ENCODE data around the gene HOXB9. TPM values are rescaled to one million over a fixed set of nuclear protein-coding genes. Genes with fewer than 3 reads are reported as not detected.
A peak's percentile ranks its signal among the peaks of the same experiment; 100 is the strongest.

HOXB9 gene
- total RNA-seq = not detected
- not detected for polyA plus RNA-seq
- long read RNA-seq, donor 1 = 0 reads
- long read RNA-seq, donor 2 = 0 reads
- long read RNA-seq, donor 3 = 0 reads

GRCh38 chr17:48626245-48627117 is at the start of gene HOXB9:
HOXB9 (minus strand) TSS chr17:48626358; CDS start chr17:48626269, 89 bp downstream.
- ATAC-seq = no peak
- H3K9me3 ChIP-seq = no peaks in the 10 kb centered on the region
- DNase-seq = no peak
- peaks cover 7 to 26% (median 21%) of the 10 kb centered on the region in 12 donors for H3K4me1 ChIP-seq
- no peak within 1 kb of the TSS for H3K27ac ChIP-seq
- intact Hi-C loops (cut with DNase I) = loop anchor here in 1 of 10 donors (10.0 kb wide), 1 partner anchor 462 kb away; no protein-coding TSS in a partner anchor
- no peaks in the 10 kb centered on the region for H3K36me3 ChIP-seq
- TF ChIP-seq CTCF (IDR thresholded peaks at IDR 0.05) = no peak
- no peak for TF ChIP-seq POLR2A (IDR thresholded peaks at IDR 0.05)
- peak within 1 kb of the TSS; percentile 1 to 47 (median 37) for H3K4me3 ChIP-seq
- peaks cover 85 to 100% (median 100%) of the 10 kb centered on the region in 9 donors for H3K27me3 ChIP-seq
- WGBS, 4 donors = 1 to 3% (median 2%) methylated on average over 35 to 50 of the region's 50 CpGs

DNA sequence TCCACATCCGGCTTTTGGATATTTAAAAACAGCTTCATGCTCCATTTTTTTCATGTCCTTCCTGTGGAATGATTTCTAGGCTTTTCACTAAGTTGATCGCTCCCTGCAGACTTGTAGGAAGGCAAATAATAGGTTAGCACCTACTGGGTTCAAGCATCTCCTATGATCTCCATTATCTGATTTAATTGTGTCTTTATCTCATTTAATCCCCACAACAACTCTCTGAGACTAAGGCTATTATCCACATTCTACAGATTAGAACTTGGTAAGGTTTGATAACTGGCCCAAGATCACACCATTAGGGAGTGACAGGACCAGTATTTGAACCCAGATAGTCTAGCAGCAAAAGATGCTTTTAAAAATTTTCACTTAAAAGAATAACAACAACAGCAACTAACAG is 46.2 kb upstream of the HOXB9 start:
- no peaks in the 10 kb centered on the region for H3K36me3 ChIP-seq
- H3K4me1 ChIP-seq = peaks cover 0 to 11% (median 4%) of the 10 kb centered on the region in 12 donors
- ATAC-seq (no peak), DNase-seq (no peak)
- TF ChIP-seq POLR2A (IDR thresholded peaks at IDR 0.05) = no peak
- no peak for TF ChIP-seq CTCF (IDR thresholded peaks at IDR 0.05)
- H3K27ac ChIP-seq = no peak overlapping the region
- no peak overlapping the region for H3K4me3 ChIP-seq
- H3K9me3 ChIP-seq = no peaks in the 10 kb centered on the region
- WGBS, 4 donors = 42 to 59% (median 48%) methylated on average over 2 of the region's 2 CpGs
- H3K27me3 ChIP-seq = peaks cover 0 to 75% (median 27%) of the 10 kb centered on the region in 9 donors
- intact Hi-C loops (cut with DNase I) = loop anchor here in 7 of 10 donors (5.0 to 10.0 kb wide), 5 partner anchors 120 to 365 kb away; no protein-coding TSS in a partner anchor

- Histone ChIP-seq H3K4me1 (peaks cover 0 to 11% (median 4%) of the 10 kb centered on the region in 12 donors), H3K36me3 (no peaks in the 10 kb centered on the region), H3K27me3 (peaks cover 0 to 78% (median 33%) of the 10 kb centered on the region in 9 donors), H3K27ac (no peak overlapping the region), H3K4me3 (peak overlapping the region in 10 of 12 donors; percentile 15 to 41 (median 28)), H3K9me3 (no peaks in the 10 kb centered on the region)
- ATAC-seq = peak in 3 of 4 donors; percentile 70 to 79 (median 74)
- peak; percentile 65 to 84 (median 78) for DNase-seq
- intact Hi-C loops (cut with DNase I) = loop anchor here in 8 of 10 donors (1.0 to 10.0 kb wide), 7 partner anchors 120 to 366 kb away; no protein-coding TSS in a partner anchor
- TF ChIP-seq POLR2A (IDR thresholded peaks at IDR 0.05) (no peak), CTCF (IDR thresholded peaks at IDR 0.05) (peak; percentile 79 to 92 (median 86))
- WGBS, 4 donors = 2 to 4% (median 3%) methylated on average over 14 to 15 of the region's 15 CpGs
These were observed 45.6 kb upstream of the HOXB9 start for GRCh38 chr17:48671697-48672171.
